HG02981 (cell line): Measurements from ENCODE around the gene COX10.
"Not testable (repeated sequence)": the region's sequence is repeated elsewhere in the genome, so short reads cannot be mapped to it uniquely, and the experiment has no call there.

ENCODE experiments used
- ATAC-seq: cut with Tn5 transposase; IDR thresholded peaks from one replicate; pipeline ENCODE4 v1.9.1; 2021; ENCODE audit warnings: mild to moderate bottlenecking, moderate library complexity; ENCODE audit not compliant: unreplicated experiment

COX10 gene

DNA sequence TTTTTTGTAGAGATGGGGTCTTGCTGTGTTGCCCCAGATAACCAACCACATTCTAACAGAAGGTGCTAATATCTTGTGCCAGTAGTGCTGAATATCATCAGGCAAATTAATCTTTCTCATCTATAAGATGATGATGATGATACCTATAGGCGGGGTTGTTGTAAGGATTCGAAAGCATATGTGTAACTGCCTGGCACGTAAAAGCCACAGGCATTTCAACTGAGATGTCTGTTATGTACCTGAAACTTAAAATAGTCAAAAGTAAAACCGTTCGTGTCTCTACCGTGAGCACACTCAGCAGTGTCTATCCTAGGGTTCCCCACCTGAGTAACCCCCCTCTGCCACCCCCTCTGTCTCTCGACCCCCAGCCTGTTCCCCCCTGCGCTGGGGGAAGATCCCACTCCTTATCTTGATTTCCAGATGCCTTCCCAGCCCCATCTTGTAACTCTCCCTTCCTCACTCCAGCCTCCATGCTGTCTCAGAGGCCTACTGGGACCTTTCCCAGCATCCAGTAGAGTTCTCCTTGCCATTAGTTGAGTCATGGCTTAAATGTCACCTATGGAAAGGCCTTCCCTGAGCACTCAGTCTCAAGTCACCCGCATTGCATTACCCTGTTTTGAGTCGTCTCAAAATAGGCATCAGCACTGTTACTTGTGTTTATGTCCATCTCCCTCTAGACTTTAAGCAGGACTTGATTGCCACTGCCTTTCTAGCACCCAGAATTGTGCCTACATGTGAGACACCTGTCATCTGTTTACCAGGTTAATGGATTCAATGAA lies 133.3 kb downstream of the COX10 start:
- ATAC-seq, result no peak

DNA sequence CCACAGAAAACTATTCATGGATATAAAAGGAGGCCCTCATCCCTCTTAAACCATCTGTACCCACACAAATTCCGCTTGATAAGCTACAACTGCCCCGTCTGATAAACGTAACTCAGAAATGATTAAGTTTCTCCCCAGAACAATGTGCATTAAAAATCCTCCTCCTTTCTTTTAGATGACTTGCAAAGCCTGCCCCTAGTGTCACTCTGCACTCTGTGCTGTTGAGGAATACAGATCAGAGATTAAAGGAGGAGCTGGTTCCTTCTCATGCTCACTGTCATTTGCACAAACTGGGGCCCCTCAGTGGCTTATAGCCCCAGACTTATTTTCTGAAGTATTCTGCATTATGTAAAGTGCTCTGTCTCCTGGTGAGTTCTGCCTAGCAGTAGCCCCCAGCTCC lies 134.1 kb downstream of the COX10 start:
- ATAC-seq, result no peak

DNA sequence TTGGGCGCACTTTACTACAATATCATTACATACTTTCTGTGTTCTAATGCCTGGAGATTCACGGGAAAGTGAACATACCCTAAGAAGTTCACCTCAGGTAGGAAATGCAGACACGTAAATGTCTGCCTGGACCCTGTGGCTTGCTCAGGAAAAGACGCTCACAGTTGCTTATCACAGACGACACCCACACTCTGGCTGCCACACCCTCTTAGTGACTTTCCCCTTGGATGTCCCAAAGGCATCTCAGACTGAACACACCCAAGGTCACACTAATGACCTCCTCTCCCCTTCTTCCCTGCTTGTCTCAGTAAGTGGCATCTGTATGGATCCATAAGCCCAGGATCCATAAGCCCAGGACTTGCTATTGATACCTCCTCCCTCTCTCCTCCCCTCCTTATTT lies 134.8 kb downstream of the COX10 start:
- ATAC-seq, result no peak

DNA sequence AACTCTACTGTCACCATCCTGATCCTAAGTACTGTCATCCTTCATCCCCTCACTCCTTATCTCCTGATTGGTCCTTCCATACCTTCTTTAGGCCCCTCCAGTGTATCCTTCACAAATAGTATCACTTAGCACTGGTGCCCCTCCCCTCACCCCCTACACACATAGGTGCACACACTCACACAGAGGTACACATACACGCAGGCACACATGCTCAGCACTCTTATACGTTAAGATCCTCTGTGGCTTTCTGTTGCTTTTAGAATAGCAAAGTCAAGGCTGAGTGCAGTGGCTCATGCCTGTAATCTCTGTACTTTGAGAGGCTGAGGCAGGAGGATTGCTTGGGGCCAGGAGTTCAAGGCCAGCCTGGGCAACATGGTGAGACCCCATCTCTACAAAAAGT lies 135.2 kb downstream of the COX10 start:
- ATAC-seq, result no peak

DNA sequence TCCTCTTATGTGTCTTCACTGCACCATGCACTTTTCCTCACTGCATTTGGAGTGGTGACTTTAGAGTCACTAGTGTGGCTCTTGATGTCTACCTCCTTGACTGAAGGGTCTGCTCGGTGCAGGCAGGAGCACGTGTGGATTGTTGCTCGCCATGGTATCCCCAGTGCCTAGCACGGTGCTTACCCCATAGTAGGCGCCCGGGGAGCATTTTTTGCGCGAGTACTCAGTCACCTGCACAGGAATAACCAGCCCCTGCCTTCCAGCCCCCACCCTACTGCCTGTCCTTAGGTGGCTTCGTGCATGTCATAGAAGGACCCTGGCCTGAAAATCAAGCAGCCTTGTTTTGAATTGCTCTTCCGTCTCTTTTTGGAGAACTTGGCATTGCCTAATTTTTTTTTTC lies 136.1 kb downstream of the COX10 start:
- ATAC-seq, result no peak

DNA sequence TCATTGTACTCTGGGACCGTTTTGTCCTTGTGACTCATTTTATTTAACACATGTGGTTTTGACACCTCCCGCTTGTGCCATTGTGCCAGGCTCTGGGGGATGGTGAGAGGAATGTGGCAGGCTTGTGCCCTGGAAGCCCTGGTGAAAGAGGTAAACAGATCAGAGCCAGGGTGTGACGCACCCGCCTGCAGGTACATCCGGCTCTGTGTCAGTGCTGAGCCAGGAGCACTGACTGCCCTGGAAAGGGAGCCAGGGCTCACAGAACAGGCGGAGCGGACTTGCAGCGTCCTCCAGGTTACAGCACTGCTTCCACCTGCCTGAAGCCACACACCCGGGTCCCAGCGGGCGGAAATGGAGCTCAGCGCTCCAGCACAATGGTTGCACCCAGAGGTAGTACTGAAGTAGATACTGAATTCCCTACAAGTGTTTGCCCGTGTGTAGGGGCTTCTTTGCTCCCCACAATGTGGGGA lies 136.7 kb downstream of the COX10 start:
- no peak for ATAC-seq

DNA sequence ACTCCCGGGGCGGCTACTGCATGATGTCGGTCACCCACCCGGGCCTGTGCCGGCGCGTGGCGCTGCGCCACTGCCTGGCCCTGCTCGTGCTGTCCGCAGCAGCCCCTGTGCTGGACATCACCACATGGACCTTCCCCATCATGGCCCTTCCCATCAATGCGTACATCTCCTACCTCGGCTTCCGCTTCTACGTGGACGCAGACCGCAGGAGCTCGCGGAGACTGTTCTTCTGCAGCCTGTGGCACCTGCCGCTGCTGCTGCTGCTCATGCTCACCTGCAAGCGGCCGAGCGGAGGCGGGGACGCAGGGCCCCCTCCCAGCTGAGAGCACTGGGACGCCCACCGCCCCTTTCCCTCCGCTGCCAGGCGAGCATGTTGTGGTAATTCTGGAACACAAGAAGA lies 137.6 kb downstream of the COX10 start:
- ATAC-seq, result no peak

DNA sequence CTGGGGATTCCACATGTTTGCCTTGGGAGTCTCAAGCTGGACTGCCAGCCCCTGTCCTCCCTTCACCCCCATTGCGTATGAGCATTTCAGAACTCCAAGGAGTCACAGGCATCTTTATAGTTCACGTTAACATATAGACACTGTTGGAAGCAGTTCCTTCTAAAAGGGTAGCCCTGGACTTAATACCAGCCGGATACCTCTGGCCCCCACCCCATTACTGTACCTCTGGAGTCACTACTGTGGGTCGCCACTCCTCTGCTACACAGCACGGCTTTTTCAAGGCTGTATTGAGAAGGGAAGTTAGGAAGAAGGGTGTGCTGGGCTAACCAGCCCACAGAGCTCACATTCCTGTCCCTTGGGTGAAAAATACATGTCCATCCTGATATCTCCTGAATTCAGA lies 138.5 kb downstream of the COX10 start:
- ATAC-seq, result no peak

DNA sequence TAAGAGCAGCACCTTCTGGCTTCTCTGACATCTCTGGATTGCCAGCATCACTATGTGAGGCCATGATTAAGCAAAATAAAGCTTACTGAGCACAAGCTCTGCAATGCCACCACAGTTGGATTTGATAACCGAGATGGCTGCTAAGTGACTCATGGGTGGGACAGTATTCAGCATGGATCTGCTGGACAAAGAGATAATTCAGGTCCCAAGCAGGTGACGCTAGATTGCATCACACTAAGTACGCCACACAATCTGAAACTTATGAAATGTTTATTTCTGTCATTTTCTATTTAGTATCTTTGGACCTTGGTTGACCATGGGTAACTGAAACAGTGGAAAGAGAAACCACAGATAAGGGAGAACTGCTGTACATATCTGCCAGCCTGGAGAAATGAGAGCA lies 139.9 kb downstream of the COX10 start:
- no peak for ATAC-seq

DNA sequence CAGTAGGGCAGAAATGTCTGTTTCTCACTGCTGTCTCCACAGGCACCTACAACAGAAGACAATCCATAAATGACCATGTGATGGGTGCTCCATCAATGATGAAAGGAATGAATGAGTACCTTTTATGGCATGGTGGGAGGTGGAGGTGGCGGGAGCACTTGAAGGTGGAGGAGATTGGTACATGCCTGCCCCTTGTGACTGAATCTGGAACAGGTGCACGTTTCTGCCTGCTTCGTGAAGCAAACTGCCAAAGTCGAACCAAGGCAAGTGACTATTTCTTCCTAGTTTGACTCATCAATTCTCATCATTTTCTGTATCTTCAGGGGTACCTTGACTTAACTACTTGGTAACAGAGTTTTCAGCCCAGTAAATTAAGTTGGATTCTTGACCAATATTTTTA lies 141.9 kb downstream of the COX10 start:
- ATAC-seq, result no peak

DNA sequence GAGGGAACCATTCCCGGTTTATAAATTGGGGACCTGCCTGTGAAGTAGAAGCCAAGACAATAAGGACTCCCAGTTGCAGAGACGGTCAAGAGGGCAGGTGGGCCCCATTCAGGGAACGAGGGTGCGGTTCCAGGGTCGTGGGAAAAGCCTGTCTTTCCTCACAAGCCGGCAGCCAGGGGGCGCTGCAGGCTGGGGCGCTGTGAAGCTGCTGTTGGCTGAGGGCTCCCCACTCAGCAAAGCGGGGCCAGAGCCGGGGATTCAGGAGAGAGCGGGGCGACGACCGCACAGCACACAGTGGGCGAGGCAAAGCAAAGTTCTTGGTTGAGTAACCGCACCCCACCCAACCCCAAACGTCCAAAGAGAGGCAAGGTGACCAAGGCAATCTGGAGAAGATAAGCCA lies 142.5 kb downstream of the COX10 start:
- ATAC-seq, result no peak

DNA sequence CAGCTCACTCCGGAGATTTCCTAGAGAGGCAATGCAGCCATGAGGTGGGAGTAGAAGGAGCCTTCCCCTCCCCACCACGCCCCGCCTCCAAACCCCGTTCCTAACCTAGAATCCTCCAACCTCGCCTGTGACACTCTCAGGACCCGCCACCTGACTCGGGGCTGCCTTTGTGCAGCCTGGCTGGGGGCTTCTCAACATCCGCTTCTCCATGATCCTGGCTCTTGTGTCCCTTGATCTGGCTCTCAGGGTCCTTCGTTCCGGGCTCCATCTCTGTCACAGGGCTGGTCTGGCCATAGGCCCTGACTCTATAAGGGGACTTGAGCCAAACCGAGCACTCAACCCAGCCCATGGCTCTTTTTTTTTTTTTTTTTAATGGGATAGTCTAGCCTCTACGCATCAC lies 143.1 kb downstream of the COX10 start:
- ATAC-seq, result no peak

DNA sequence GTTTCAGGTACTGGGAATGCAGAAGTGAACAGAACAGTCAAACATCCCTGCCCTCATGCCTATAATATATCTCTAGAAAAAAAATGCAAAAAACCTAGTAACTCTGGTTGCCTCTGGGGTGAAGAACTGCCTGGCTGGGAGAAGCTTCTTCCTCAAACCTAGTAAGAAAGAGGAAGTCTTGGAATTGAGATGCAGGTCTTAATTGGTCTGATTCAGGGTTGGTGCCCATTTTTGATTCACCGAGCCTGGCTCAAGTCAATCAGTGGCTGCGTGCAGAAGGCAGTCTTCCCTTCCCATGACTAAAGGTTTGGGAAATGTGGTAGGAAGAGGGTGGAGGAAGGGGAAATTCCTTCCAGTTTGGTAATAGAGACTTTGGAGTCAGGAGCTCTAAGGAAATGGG lies 145.0 kb downstream of the COX10 start:
- no peak for ATAC-seq

DNA sequence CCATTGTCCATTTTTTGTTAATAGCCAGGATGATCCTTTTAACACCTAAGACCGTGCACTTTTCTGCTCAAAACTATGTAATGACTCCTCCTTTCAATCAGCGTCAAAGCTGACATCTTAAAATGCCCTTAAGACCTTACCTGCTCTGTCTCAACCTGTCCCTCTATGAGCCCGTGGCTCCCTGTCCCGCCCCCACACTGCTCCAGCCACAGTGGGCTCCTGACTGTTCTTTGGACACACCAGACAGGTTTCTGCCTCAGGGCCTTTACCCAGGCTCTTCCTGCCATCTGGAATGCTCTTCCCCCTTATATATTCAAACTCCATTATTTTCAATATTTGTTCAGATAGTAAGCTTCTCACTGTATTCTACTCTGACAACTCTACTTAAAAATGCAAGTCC lies 153.3 kb downstream of the COX10 start:
- no peak for ATAC-seq

DNA sequence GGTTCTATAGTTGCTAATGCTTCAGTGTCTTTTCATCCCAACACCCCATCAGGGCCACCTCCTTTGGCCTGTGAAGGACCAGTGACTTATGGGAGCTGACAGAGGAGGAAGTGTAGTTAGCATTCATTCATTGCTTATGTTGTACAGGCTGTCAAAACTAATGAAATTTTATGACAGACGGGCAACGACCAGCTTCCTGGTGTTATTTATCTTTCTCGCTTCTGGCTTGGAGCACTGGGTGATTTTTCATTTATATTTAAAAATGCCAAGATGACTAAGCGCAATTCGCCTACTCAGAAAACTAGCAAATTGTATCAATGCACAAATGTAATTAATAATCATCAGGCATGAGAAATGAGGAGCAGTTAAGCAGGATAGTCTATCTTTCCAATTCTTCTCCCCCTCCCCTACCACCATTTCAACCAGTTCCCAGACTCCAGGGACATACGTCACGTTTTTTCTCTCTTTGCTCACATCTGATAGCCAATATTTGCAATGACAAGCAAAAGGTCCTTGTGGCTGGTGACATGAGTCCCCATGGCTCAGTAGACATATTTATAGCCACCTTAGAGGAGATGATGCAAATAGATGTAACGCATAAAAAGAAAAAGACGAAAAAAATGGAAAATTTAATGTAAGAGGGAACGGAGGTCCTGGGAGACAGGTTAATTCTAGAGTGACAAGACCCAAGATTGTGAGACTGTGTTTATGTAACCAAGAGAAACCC lies 156.1 kb downstream of the COX10 start:
- no peak for ATAC-seq

DNA sequence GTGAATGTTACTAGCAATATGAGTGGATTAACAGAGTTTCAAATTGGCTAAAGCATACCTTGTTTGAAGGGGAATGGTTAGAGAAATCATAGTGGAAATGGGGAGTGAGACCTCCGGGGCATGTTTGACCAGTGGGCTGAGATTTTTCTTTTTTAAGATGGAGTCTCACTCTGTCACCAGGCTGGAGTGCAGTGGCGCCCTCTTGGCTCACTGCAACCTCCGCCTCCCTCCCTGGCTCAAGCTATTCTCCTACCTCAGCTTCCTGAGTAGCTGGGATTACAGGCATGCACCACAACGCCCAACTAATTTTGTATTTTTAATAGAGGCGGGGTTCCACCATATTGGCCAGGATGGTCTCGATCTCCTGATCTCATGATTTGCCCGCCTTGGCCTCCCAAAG lies 157.7 kb downstream of the COX10 start:
- ATAC-seq, result no peak

DNA sequence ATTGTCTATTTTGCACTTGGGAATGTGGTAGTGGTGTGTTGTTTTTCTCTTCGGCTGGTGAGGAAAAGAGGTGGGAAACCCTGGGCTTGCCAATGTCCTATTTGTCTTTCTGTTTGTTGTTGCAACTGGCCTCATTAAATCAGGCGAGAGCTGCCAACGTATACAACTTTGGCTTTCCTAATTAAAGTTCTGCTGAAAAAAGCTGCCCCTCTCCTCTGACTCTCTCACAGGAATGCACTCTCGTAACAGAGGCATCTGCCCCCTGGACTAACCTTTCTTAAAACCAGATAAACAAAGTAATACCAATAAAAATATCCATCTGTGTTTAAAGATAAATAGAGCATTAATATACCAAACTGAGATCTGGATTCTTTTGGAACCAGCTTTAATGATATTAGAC lies 159.6 kb downstream of the COX10 start:
- ATAC-seq, result no peak

DNA sequence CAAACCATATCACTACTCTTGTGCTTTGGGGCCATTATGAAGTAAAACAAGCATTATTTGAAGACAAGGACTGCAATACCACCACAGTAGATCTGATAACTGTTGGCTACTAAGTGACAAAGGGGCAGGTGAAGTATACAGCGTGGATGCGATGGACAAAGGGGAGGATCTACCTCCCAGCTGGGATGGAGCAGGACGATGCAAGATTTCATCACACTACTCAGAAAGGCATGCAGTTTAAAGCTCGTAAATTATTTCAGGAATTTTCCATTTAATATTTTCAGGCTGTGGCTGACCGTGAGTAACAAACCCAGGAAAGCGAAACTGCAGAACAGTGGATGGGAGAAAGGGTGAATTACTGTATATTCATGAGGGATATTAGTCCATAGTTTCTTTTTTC lies 161.9 kb downstream of the COX10 start:
- not testable (repeated sequence) for ATAC-seq

DNA sequence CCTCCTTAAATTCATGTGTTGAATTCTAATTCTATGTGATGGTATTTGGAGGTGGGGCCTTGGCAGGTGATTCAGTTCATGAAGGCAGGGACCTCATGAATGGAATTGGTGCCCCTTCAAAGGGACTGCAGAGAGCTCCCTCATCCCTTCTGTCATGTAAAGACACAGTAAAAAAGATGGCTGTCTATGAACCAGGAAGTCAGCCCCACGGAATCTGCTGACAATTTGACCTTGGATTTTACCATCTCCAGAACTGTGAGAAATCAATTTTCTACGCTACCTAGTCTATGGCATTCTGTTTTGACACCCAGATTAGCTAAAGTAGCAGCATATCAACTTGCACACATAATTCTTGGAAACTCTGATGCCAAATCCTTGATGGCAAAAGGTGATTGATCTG lies 165.7 kb downstream of the COX10 start:
- ATAC-seq, result not testable (repeated sequence)

DNA sequence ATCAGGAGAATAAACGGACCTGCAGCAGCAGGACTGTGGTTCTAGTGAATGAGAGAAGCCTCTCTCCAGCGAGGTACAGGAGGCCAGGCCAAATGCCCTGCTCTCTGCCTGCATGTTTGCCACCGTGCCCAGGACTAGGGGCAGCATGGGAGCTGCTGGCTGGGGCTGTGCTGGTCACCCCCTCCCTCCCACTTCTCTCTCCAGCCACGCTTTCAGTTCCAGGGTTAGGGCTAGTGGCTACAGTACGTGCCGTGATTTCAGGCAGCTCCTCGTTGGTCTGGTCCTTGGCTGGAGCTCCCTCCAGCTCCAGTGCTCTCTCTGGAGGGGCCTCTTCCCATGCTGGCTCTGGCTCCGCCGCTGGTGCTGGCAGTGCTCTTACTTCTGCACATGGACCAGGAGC lies 166.7 kb downstream of the COX10 start:
- not testable (repeated sequence) for ATAC-seq

DNA sequence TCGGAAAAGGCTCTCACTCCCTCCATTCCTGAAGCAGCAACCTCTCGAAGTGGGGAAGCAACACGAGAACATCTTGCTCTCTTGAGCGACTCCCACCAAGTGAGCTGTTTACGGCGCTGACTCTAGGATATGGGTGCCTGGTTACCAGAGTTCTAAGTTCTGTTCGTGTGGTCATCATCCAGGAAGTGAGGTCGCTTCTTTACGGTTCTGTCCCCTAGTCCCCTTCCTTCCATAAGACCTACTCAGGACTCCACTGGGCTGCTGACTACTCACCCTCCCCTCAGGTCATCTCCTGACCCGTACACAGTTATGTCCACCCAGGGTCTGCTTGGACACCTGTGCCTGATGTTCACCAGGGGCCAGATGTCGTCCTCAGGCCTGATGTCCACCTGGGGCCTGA lies 167.5 kb downstream of the COX10 start, which contains the start of gene CDRT15:
Gene CDRT15 (minus strand): TSS at position 101 of the 400 bp plus-strand sequence. CDS start 29 bp downstream, at position 72.
- not testable (repeated sequence) for ATAC-seq

DNA sequence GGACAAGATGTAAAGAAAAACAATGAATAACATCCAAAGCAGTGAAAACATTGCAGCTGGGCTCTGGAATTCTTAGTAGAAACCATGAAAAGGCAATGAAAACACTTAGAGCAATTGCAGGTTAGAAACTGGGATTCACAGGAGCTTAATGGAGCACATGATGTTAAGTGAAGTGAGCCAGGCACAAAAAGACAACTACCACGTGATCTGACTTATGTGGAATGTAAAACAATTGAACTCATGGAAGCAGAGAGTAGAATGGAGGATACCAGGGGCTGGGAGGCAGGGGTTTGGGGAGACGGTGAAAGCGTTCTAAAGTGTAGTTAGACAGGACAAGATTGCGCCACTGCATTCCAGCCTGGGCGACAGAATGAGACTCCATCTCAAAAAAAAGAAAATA lies 170.0 kb downstream of the COX10 start:
- ATAC-seq, result not testable (repeated sequence)
